ENCODE results near the gene SEC14L6.
"Not testable (repeated sequence)": the region's sequence is repeated elsewhere in the genome, so short reads cannot be mapped to it uniquely, and the experiment has no call there.

The SEC14L6 gene
- 0 to 0.78 (median 0.19) reads per million in 3 donors for total RNA-seq

DNA sequence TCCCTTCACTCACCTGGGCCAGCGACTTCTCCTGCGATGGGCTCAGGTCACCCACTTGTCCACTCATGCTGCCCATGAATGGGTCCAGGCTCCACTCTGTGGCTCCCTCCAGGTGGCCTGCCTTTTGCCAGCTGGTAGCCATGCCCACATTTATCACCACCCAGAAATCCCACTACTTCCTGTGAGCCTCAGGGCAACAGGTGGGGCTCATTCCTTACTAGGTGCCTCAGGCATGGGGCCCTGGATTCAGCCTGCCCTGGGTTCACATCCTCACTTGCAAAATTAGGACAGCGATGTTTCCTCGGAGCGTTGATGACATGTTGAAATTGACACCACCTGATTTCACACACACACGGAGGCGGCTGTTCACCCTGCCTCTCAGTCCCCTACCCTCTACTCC, at the start of gene SEC14L6:
Gene SEC14L6 (minus strand): TSS at position 126 of the 400 bp plus-strand sequence. CDS start 59 bp downstream, at position 67.
- Histone ChIP-seq H3K36me3 (ENCODE audit: control insufficient read depth, insufficient read depth, low read length) (no peaks in the 10 kb centered on the region), H3K9me3 (ENCODE audit: control insufficient read depth, low read length) (no peaks in the 10 kb centered on the region), H3K4me3 (ENCODE audit: insufficient read depth, low read depth, low read length, poor library complexity, severe bottlenecking) (no peak within 1 kb of the TSS), H3K27me3 (replicated peaks; ENCODE audit: control insufficient read depth, insufficient read depth, low read length, poor library complexity, severe bottlenecking) (peaks cover 9% of the 10 kb centered on the region), H3K27ac (ENCODE audit: insufficient read depth, low read length, poor library complexity, severe bottlenecking) (no peak within 1 kb of the TSS), H3K4me1 (ENCODE audit: control insufficient read depth, insufficient read depth, low read length, poor library complexity, severe bottlenecking) (no peaks in the 10 kb centered on the region)
- no peak for DNase-seq

DNA sequence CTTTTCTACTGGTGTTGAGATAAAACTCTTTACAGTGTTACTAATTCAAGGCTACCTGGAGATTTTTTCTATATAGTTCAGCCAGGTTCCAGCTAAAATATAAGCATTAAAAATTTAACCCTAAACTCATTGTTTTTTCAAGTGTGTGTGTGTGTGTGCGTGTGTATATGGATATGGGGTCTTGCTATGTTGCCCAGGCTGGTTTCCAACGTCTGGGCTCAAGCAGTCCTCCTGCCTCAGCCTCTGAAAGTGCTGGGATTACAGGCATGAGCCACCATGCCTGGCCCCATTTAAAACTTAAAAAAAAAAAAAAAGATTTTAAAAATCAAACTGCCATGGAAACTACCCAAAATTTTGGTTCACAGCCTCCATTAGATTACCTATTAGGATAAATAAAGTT, 49.7 kb upstream of the SEC14L6 start:
- Histone ChIP-seq H3K36me3 (ENCODE audit: control insufficient read depth, insufficient read depth, low read length) (no peaks in the 10 kb centered on the region), H3K4me1 (ENCODE audit: control insufficient read depth, insufficient read depth, low read length, poor library complexity, severe bottlenecking) (peaks cover 4% of the 10 kb centered on the region), H3K9me3 (ENCODE audit: control insufficient read depth, low read length) (no peaks in the 10 kb centered on the region), H3K27me3 (replicated peaks; ENCODE audit: control insufficient read depth, insufficient read depth, low read length, poor library complexity, severe bottlenecking) (peaks cover 6% of the 10 kb centered on the region), H3K27ac (ENCODE audit: insufficient read depth, low read length, poor library complexity, severe bottlenecking) (no peak overlapping the region), H3K4me3 (ENCODE audit: insufficient read depth, low read depth, low read length, poor library complexity, severe bottlenecking) (no peak overlapping the region)
- no peak for DNase-seq

DNA sequence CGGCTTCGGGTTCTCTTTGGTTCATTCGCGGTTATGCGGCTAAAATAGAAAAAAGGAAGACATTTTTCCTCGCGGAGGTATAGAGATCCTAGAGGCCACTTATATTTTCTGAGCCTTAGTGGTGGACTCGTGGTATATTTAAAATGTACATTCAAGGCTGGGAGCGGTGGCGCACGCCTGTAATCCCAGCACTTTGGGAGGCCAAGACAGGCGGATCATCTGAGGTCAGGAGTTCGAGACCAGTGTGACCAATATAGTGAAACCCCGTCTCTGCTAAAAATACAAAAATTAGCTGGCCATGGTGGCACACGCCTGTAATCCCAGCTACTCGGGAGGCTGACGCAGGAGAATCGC, 45.8 kb upstream of the SEC14L6 start:
- H3K4me1 ChIP-seq (ENCODE audit: control insufficient read depth, insufficient read depth, low read length, poor library complexity, severe bottlenecking), result peaks cover 10% of the 10 kb centered on the region
- not testable (repeated sequence) for H3K27ac ChIP-seq (ENCODE audit: insufficient read depth, low read length, poor library complexity, severe bottlenecking); H3K27me3 ChIP-seq (replicated peaks; ENCODE audit: control insufficient read depth, insufficient read depth, low read length, poor library complexity, severe bottlenecking); H3K9me3 ChIP-seq (ENCODE audit: control insufficient read depth, low read length); H3K4me3 ChIP-seq (ENCODE audit: insufficient read depth, low read depth, low read length, poor library complexity, severe bottlenecking); DNase-seq
- H3K36me3 ChIP-seq (ENCODE audit: control insufficient read depth, insufficient read depth, low read length), result peaks cover 19% of the 10 kb centered on the region

DNA sequence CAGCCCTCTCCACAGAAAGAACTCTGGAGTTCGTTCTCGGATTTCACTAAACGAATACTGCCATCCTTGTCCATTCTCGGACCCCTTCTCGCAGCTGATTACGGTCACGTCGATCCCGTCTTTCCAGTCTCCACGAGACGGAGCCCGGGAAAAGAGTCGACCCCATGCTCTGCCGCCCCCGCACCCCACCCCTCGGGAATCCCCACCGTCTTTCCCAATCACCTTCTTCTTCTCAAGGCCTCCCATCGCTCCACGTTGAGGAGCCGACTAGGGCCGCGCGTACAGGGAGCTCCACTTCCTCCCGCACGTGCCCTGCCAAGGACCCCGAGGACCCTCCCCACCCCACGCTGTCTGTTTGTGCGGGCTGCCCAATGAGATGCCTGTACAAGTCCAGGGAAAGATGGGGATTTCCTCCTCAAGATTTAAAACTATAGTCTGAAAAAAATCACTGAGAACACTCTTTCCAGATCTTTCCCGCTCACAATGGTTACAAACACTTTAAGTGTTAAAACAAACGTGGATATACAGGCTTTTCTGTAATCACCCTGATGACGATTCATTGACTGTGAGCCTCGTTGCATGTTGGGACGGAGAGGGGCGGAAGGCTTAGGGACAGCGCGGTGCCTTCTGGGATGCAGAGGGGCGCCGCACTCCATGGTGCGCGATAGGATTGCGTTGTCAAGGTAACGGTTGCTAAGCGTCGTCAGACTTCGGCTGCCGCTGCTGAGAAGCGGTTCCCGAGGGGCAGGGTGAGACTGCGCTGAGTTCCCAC, 45.2 kb upstream of the SEC14L6 start, which contains the start of gene PES1:
Gene PES1 (minus strand): TSS at position 323 of the 772 bp plus-strand sequence. CDS start 77 bp downstream, at position 246.
- DNase-seq, result peak; percentile 91 to 92 (median 92)
- peak within 1 kb of the TSS; percentile 65 for H3K4me3 ChIP-seq (ENCODE audit: insufficient read depth, low read depth, low read length, poor library complexity, severe bottlenecking)
- peaks cover 25% of the 10 kb centered on the region for H3K36me3 ChIP-seq (ENCODE audit: control insufficient read depth, insufficient read depth, low read length)
- H3K27me3 ChIP-seq (replicated peaks; ENCODE audit: control insufficient read depth, insufficient read depth, low read length, poor library complexity, severe bottlenecking), result peaks cover 6% of the 10 kb centered on the region
- no peaks in the 10 kb centered on the region for H3K9me3 ChIP-seq (ENCODE audit: control insufficient read depth, low read length)
- H3K4me1 ChIP-seq (ENCODE audit: control insufficient read depth, insufficient read depth, low read length, poor library complexity, severe bottlenecking), result peaks cover 10% of the 10 kb centered on the region
- peak within 1 kb of the TSS; percentile 94 for H3K27ac ChIP-seq (ENCODE audit: insufficient read depth, low read length, poor library complexity, severe bottlenecking)

DNA sequence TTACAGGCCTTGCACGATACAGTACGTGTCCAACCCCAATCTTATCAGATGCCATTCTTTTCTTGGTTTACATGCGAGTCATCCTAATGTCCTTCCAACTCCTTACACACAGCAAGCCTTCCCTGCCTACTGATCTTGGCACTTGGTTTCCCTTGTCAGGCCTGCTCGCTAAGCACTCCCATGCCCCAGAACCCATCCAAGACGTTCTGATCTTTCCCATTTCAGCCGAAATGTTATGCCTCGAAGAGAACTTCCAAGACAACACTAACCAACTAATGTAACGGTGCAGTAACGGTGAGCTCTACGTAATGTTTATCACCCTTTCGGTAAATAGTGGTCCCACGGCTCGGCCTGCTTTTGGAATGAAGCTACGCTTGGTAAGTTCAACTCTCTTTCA, 44.6 kb upstream of the SEC14L6 start:
- Histone ChIP-seq H3K4me3 (ENCODE audit: insufficient read depth, low read depth, low read length, poor library complexity, severe bottlenecking) (peak overlapping the region; percentile 65), H3K36me3 (ENCODE audit: control insufficient read depth, insufficient read depth, low read length) (peaks cover 31% of the 10 kb centered on the region), H3K9me3 (ENCODE audit: control insufficient read depth, low read length) (no peaks in the 10 kb centered on the region), H3K4me1 (ENCODE audit: control insufficient read depth, insufficient read depth, low read length, poor library complexity, severe bottlenecking) (peaks cover 10% of the 10 kb centered on the region), H3K27me3 (replicated peaks; ENCODE audit: control insufficient read depth, insufficient read depth, low read length, poor library complexity, severe bottlenecking) (peaks cover 6% of the 10 kb centered on the region), H3K27ac (ENCODE audit: insufficient read depth, low read length, poor library complexity, severe bottlenecking) (peak overlapping the region; percentile 94)
- no peak for DNase-seq

DNA sequence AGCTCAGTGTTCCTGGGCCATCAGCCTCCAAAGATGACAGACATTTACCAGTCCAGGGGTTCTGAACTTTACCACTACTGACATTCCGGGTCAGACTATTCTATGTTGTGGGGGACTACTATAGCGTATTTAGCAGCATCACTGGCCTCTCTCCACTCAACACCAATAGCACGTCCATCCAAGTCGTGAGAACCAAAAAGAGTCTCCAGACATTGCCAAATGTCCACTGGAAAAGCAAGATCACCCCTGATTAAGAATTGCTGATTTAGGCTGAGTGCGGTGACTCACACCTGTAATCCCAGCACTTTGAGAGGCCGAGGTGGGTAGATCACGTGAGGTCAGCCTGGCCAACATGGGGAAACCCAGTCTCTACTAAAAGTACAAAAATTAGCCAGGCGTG, 39.9 kb upstream of the SEC14L6 start:
- Histone ChIP-seq H3K27me3 (replicated peaks; ENCODE audit: control insufficient read depth, insufficient read depth, low read length, poor library complexity, severe bottlenecking) (no peaks in the 10 kb centered on the region), H3K4me3 (ENCODE audit: insufficient read depth, low read depth, low read length, poor library complexity, severe bottlenecking) (no peak overlapping the region), H3K9me3 (ENCODE audit: control insufficient read depth, low read length) (no peaks in the 10 kb centered on the region), H3K4me1 (ENCODE audit: control insufficient read depth, insufficient read depth, low read length, poor library complexity, severe bottlenecking) (peaks cover 9% of the 10 kb centered on the region), H3K36me3 (ENCODE audit: control insufficient read depth, insufficient read depth, low read length) (peaks cover 76% of the 10 kb centered on the region), H3K27ac (ENCODE audit: insufficient read depth, low read length, poor library complexity, severe bottlenecking) (no peak overlapping the region)
- no peak for DNase-seq

DNA sequence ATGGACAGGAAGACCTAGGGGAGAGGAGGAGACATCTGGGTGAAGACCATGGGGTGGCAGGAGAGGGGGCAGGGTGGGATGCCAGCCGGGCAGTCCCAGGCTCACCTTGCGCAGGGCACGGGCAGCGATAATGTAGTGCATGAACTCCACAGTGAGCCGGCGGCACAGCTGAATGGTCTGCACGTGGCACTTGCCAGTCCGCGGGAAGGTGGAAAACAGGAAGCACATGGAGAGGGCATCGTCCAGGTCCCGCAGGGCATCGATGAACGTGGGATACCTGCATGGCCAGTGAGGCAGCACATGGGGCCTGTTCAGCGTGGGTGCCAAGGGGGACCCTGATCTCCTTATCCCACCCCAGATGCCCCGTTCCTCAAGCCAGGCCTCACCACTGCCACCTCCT, 37.9 kb upstream of the SEC14L6 start:
- H3K27ac ChIP-seq (ENCODE audit: insufficient read depth, low read length, poor library complexity, severe bottlenecking), result no peak overlapping the region
- H3K9me3 ChIP-seq (ENCODE audit: control insufficient read depth, low read length), result no peaks in the 10 kb centered on the region
- peaks cover 96% of the 10 kb centered on the region for H3K36me3 ChIP-seq (ENCODE audit: control insufficient read depth, insufficient read depth, low read length)
- no peak overlapping the region for H3K4me3 ChIP-seq (ENCODE audit: insufficient read depth, low read depth, low read length, poor library complexity, severe bottlenecking)
- no peaks in the 10 kb centered on the region for H3K27me3 ChIP-seq (replicated peaks; ENCODE audit: control insufficient read depth, insufficient read depth, low read length, poor library complexity, severe bottlenecking)
- no peaks in the 10 kb centered on the region for H3K4me1 ChIP-seq (ENCODE audit: control insufficient read depth, insufficient read depth, low read length, poor library complexity, severe bottlenecking)
- no peak for DNase-seq

DNA sequence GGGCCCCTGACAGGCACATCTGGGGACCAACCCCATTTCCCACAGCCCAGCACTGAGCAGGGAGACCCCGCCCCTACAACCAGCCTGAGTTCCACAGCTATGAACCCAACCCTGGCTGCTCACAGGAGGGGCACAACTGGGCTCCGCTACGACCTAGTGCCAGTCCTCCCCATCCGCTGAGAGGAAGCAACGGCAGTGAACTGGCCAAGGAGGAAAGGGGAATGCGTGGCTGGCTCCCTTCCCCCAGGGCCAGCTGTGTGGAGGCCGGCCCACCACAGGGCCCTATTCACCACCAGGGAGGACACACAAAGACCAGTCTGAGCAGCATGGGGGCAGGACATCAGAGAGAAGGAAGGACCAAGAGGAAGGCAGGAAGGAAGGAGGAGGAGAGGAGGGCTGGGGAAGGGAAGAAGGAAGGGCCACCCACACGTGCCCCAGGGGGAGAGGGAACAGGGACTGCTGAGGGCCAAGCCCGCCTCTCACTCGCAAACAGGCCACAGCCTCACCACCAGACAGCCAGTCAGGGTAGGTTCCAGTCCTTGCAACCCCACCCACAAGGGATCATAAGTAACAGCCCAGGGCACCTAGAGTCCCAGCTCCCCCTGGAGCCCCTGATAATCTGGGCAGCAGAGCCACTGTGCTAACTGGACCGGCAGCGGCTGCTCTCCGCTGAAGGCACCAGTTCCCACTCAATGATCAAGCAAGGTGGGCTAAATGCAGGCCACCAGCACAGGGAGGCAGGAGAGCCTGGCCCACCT, 36.4 kb upstream of the SEC14L6 start:
- Histone ChIP-seq H3K4me3 (ENCODE audit: insufficient read depth, low read depth, low read length, poor library complexity, severe bottlenecking) (no peak overlapping the region), H3K27me3 (replicated peaks; ENCODE audit: control insufficient read depth, insufficient read depth, low read length, poor library complexity, severe bottlenecking) (no peaks in the 10 kb centered on the region), H3K4me1 (ENCODE audit: control insufficient read depth, insufficient read depth, low read length, poor library complexity, severe bottlenecking) (no peaks in the 10 kb centered on the region), H3K9me3 (ENCODE audit: control insufficient read depth, low read length) (no peaks in the 10 kb centered on the region), H3K36me3 (ENCODE audit: control insufficient read depth, insufficient read depth, low read length) (peaks cover 98% of the 10 kb centered on the region), H3K27ac (ENCODE audit: insufficient read depth, low read length, poor library complexity, severe bottlenecking) (no peak overlapping the region)
- DNase-seq, result no peak

DNA sequence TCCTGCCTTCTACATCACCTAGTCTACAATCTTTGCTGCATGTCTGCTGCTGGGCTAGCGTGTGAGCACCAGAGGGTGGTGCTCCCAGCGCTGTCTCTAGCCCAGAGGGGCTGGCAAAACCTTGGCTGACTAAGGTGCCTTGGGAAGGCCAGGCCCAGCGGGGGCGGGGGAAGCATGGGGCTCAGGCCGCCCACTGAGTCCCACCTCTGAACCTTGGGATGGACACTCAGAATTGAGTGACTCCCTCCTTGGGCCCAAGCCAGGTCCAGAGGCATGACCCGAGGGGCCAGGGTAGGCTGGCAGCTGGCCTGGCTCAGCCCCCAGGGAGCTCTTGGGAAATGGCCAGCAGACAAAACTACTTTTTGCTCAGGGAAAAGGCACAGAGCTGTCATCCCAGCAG, 35.5 kb upstream of the SEC14L6 start:
- H3K9me3 ChIP-seq (ENCODE audit: control insufficient read depth, low read length), result no peaks in the 10 kb centered on the region
- H3K27me3 ChIP-seq (replicated peaks; ENCODE audit: control insufficient read depth, insufficient read depth, low read length, poor library complexity, severe bottlenecking), result no peaks in the 10 kb centered on the region
- no peaks in the 10 kb centered on the region for H3K4me1 ChIP-seq (ENCODE audit: control insufficient read depth, insufficient read depth, low read length, poor library complexity, severe bottlenecking)
- H3K4me3 ChIP-seq (ENCODE audit: insufficient read depth, low read depth, low read length, poor library complexity, severe bottlenecking), result no peak overlapping the region
- H3K27ac ChIP-seq (ENCODE audit: insufficient read depth, low read length, poor library complexity, severe bottlenecking), result no peak overlapping the region
- H3K36me3 ChIP-seq (ENCODE audit: control insufficient read depth, insufficient read depth, low read length), result peaks cover 98% of the 10 kb centered on the region
- DNase-seq, result no peak

DNA sequence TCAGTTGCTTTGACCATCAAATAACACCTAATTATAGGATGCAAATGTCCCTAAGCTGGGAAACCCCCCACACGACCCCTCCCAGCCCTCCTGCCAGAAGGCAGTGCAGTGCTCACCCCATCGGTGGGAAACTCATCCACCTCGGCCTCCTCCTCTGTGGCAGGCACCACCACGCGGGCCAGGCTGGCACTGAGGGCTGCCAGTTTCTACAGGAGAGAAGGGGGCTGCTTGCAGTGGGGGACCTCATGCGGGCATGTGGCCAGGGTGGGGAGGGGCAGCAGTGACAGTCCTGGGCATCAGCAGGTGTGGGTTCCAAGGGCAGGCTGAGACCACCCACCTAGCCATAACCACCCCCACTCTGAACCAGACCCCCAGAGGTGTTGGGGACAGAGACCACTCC, 34.4 kb upstream of the SEC14L6 start:
- no peak overlapping the region for H3K4me3 ChIP-seq (ENCODE audit: insufficient read depth, low read depth, low read length, poor library complexity, severe bottlenecking)
- no peak for DNase-seq
- H3K36me3 ChIP-seq (ENCODE audit: control insufficient read depth, insufficient read depth, low read length), result peaks cover 98% of the 10 kb centered on the region
- H3K27ac ChIP-seq (ENCODE audit: insufficient read depth, low read length, poor library complexity, severe bottlenecking), result no peak overlapping the region
- no peaks in the 10 kb centered on the region for H3K9me3 ChIP-seq (ENCODE audit: control insufficient read depth, low read length)
- H3K27me3 ChIP-seq (replicated peaks; ENCODE audit: control insufficient read depth, insufficient read depth, low read length, poor library complexity, severe bottlenecking), result no peaks in the 10 kb centered on the region
- no peaks in the 10 kb centered on the region for H3K4me1 ChIP-seq (ENCODE audit: control insufficient read depth, insufficient read depth, low read length, poor library complexity, severe bottlenecking)

Measured in effector memory CD4-positive, alpha-beta T cell (primary cell).